Measurements from ENCODE around the gene SLC16A3.
"Not testable (repeated sequence)": the region's sequence is repeated elsewhere in the genome, so short reads cannot be mapped to it uniquely, and the experiment has no call there.

- not testable (repeated sequence) for TF ChIP-seq CTCF (conservative IDR thresholded peaks at IDR 0.05; ENCODE audit: low read depth in 2 of 2); POLR2AphosphoS5 (IDR thresholded peaks at IDR 0.05; ENCODE audit: low read depth); JUNB (IDR thresholded peaks at IDR 0.05; ENCODE audit: unreplicated experiment); EZH2 (IDR thresholded peaks at IDR 0.05; ENCODE audit: low read depth, unreplicated experiment); EZH2phosphoT487 (IDR thresholded peaks at IDR 0.05; ENCODE audit: unreplicated experiment); CREB1 (CRISPR knock-in tag; IDR thresholded peaks at IDR 0.05; ENCODE audit: low read depth); ETS1 (IDR thresholded peaks at IDR 0.05); REST (IDR thresholded peaks at IDR 0.05; ENCODE audit: unreplicated experiment); ZNF462 (CRISPR knock-in tag; IDR thresholded peaks at IDR 0.05)
Measured at GRCh38 chr17:82193050-82193449, 35.8 kb upstream of the SLC16A3 start.

Measured in GM23338 (cell line).